ENCODE results near the gene GSTP1.

The GSTP1 gene

GRCh38 chr11:67628710-67629385 is 45.2 kb downstream of the GSTP1 start:
- DNase-seq (ENCODE audit: low read depth in 1 of 2, low spot score in 1 of 2) = no peak

- DNase-seq (ENCODE audit: low read depth in 1 of 2, low spot score in 1 of 2) = peak; percentile 73 to 80
Observed at GRCh38 chr11:67629386-67630227, 46.0 kb downstream of the GSTP1 start, which contains the start of gene NUDT8. NUDT8 (minus strand) TSS chr11:67629937; CDS start chr11:67629911, 26 bp downstream.

GRCh38 chr11:67630228-67630942 is 46.8 kb downstream of the GSTP1 start:
- DNase-seq (ENCODE audit: low read depth in 1 of 2, low spot score in 1 of 2) = peak; percentile 89 to 93

GRCh38 chr11:67630943-67631331 is 47.3 kb downstream of the GSTP1 start:
- no peak for DNase-seq (ENCODE audit: low read depth in 1 of 2, low spot score in 1 of 2)

- DNase-seq (ENCODE audit: low read depth in 1 of 2, low spot score in 1 of 2) = no peak
Observed at GRCh38 chr11:67631411-67631810, 47.8 kb downstream of the GSTP1 start.

GRCh38 chr11:67631853-67632174 is 48.2 kb downstream of the GSTP1 start:
- no peak for DNase-seq (ENCODE audit: low read depth in 1 of 2, low spot score in 1 of 2)

- DNase-seq (ENCODE audit: low read depth in 1 of 2, low spot score in 1 of 2) = no peak
Observed at GRCh38 chr11:67632175-67632981, 48.8 kb downstream of the GSTP1 start.

- no peak for DNase-seq (ENCODE audit: low read depth in 1 of 2, low spot score in 1 of 2)
Observed at GRCh38 chr11:67632982-67633755, 49.6 kb downstream of the GSTP1 start.

GRCh38 chr11:67633758-67634365 is 50.2 kb downstream of the GSTP1 start:
- DNase-seq (ENCODE audit: low read depth in 1 of 2, low spot score in 1 of 2) = no peak

- DNase-seq (ENCODE audit: low read depth in 1 of 2, low spot score in 1 of 2) = no peak
Observed at GRCh38 chr11:67634366-67635230, 51.0 kb downstream of the GSTP1 start.

GRCh38 chr11:67635231-67635521 is 51.6 kb downstream of the GSTP1 start:
- no peak for DNase-seq (ENCODE audit: low read depth in 1 of 2, low spot score in 1 of 2)
